NCI-H510A treated with DMSO at 0.1 percent for 48 hours (cell line): Measurements from ENCODE around the gene EIF3L.

ENCODE experiments used
- DNase-seq: peaks from one replicate; lab custom pipeline; 2025; lab: John Stamatoyannopoulos, UW

Gene EIF3L

DNA sequence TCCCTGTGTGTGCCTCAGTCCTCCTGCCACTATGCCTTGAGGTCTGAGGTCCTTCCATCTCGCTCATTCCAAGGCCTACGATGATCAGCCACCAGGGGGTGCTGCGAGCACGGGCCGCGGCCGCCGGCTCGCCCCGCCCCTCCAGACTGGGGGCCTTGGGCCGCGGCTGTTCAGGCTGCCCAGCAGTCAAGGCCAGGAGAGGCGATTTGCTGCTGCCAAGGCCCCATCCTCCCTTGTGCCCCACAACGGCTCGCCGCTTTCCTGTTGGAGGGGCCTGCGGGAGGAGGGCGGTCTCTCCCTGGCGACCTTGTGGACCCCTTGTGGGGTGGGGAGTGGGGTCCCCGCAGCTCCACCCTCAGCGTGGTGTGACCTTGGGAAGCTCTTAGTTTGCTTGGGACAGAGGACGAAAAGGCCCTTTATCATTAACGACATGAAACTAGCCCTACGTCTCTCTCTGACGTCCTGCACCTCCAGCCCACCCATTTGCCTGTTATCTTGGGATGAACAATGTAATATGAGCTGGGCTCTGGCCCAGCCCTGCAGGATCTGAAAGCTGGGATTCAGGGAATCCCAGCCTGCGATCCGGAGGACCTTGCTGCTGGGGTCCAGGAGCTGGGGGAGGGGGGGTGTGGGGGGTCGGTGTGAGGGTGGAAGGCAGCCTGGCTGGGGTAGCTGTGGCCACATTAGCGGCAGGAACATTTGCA, 31.4 kb upstream of the EIF3L start:
- peak; percentile 73 for DNase-seq

DNA sequence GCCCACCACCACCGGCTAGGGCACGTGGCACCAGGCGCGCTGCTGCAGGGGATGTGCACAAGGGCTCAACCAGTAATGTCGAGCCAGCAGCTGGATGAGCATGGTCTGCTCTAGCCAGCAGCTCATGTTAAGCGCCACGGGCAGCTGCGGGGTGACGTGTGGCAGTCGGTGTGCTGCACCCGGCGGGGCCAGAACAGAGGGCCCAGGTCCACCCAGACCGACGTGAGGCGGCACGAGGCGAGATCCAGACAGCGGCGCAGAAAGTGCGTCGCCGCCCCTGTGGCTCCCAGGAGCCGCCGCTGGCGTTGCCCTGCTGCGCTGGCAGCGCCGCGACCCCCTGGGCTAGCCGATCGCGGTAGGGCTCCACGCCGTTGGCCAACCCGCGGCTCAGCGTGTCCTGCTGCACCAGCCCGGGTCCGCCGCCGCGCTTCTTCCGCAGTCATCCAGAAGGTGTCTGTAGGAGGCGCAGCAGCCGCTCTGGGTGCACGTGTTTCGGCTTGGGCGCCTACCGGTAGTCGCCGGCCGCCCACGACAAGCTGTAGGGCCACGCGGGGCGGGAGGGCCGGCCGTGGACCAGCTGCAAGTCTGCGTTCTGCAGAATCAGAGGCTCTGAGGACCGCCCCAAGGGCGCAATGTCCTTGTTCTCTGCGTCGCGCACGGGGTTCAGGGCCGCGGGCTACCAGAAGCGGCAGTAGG, 30.7 kb upstream of the EIF3L start:
- DNase-seq = no peak

DNA sequence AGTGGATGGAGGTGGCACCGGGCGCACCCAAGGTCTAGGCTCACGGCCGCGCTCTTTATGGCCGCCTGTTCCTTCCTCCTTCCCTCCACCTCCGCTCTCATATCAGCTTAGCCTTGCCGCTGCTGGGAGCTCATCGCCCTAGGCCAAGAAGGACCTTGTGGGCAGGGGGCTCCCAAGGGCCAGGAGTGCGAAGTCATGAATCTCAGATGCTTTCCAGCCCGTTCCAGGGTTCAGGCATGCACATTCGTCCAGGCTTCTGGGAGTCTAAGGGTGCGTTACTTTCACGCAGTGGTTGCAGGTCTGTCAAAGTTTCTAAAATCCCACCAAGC, 30.1 kb upstream of the EIF3L start:
- DNase-seq = no peak

DNA sequence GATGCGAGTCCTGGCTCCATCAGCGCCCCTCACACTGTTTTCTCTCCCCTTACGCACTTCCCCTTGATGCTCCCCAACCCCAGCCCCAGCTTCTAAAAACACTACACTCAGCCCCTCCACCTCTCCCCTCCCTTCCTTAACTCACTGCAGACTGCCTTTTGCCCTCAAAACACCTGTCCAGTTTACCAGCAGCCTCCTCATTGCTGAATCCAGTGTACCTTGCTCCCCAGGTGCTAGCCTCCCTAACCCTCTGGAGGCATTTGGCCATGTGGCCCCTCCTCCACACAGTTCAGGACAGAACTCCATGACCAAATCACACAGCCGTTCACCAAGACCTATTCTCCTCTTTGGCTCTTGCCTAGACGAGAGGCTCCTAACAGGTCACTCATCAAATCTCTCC, 28.9 kb upstream of the EIF3L start:
- DNase-seq = no peak

DNA sequence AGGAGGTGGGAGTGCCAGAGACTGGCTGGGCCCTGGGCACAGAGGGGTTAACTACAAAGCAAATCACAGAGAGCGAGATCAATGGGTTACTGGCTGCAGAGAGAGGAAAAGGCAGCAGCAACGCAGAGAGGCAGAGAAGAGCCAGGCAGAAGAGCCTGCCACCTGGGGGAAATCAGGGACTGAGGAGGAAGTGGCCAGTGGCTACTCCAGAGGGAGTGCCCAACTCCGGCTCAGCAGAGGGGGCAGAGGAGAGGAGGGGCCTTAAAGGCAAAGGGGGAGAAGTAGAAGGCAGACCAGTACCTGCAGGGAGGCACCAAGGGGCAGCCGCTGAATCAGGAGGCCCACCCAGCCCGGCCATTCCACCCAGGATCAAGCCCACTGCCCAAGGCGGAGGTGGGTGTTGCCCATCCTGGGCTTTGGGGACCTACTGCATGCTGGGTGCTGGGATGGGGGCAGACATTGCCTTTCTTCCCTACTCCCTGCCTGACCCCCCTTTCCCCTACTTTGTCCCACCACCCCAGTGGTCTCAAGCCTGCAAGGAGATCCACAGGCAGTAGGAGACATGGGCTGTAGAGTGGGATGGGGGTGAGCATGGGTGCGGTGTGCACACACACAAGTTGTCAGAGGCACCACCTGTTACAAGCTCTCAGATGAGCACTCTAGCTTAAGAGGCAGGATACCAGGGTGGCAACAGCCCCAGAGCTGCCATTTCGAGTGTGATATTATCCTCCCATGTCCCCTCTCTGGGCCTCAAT, 27.0 kb upstream of the EIF3L start:
- peak; percentile 41 for DNase-seq

DNA sequence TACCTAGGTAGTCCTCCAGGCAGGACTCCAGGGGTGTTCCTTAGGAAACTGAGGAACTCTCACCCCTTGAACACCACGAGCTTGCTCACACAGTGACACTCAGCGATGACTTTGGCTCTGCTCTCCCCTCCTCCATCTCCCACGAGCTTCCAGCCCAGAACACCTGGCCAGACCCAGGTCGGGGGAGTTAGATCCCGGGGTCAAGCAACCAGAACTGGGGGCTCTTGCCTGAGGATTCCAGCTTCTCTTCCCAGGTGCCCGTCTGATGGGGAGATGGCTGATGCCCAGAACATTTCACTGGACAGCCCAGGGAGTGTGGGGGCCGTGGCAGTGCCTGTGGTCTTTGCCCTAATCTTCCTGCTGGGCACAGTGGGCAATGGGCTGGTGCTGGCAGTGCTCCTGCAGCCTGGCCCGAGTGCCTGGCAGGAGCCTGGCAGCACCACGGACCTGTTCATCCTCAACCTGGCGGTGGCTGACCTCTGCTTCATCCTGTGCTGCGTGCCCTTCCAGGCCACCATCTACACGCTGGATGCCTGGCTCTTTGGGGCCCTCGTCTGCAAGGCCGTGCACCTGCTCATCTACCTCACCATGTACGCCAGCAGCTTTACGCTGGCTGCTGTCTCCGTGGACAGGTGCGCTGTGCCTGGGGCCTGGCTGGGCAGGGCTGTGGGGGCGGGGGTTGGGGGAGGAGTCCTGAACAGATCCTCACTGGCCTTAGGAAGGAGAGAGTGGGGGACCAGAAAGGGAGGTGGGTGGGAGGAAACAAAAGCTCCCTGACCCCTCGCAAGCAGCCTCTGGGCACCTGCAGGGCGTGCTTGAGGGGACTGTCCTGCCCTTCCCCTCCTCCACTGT, 25.9 kb upstream of the EIF3L start, which contains the start of gene GALR3:
GALR3 (plus strand) TSS at position 249 of the 852 bp plus-strand sequence; CDS start at position 274, 25 bp downstream.
- DNase-seq = peak; percentile 78

DNA sequence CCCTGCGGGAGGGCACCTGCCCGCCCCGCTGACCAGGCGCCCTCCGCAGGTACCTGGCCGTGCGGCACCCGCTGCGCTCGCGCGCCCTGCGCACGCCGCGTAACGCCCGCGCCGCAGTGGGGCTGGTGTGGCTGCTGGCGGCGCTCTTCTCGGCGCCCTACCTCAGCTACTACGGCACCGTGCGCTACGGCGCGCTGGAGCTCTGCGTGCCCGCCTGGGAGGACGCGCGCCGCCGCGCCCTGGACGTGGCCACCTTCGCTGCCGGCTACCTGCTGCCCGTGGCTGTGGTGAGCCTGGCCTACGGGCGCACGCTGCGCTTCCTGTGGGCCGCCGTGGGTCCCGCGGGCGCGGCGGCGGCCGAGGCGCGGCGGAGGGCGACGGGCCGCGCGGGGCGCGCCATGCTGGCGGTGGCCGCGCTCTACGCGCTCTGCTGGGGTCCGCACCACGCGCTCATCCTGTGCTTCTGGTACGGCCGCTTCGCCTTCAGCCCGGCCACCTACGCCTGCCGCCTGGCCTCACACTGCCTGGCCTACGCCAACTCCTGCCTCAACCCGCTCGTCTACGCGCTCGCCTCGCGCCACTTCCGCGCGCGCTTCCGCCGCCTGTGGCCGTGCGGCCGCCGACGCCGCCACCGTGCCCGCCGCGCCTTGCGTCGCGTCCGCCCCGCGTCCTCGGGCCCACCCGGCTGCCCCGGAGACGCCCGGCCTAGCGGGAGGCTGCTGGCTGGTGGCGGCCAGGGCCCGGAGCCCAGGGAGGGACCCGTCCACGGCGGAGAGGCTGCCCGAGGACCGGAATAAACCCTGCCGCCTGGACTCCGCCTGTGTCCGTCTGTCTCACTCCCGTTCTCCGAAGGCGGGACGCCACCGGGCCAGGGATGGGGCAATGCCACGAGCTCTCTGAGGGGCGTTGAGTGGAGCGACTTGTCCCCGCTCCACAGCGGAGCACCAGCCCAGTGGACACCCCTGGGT, 24.3 kb upstream of the EIF3L start:
- DNase-seq = no peak

DNA sequence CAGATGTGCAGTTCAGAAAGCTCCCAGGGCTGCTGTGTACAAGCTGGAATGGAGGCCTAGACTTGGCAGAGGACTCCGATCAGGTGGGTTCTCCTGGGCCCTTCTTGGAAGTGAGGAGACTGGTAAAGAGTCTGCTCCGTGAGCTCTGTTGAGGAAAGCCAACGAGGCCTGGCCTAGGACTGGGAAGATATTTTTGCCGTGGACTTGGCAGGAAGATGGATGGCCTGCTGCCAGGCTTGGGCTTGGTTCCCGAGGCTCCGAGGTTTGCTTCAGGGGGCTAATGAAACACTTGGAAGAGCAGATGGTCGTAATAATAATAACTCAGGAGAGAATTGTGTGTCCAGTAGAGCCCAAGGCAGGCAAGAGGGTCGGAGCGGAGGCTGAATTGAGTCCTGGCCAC, 22.2 kb upstream of the EIF3L start:
- DNase-seq = no peak

DNA sequence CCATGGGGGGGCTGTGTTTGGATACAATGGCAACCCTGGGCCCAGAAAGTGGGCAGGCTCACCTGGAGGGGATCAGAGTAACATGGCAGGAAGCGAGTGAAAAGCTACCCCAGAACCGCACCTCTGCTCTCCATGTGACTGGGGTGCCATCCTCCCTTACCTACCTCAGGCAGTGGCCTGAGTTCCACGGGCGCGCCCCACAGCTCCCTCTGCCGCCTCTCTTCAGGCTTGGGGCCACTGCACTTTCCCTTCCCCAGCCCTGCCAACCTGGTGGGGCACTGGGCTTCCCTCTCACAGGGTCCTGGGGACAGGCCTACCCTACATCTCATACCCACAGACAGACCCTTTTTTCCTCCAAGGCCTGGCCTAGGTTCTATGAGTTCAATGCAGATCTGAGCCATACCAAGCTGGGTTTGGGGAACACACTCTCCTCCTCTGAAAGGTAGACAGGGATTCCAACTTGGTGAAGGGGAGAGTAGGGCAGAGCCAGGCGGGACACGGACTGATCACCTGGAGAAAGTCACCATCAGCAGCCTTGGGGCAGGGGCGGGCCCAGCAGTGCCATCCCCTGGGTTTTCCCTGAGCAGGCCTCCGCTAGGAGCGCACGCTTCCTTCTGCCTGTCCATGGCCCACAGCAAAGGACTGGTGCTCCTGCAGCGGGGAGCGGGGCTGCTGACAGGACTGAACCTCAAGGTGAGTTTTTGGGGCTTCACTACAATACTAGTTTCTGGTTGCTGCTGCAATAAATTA, 19.0 kb upstream of the EIF3L start:
- DNase-seq = no peak

DNA sequence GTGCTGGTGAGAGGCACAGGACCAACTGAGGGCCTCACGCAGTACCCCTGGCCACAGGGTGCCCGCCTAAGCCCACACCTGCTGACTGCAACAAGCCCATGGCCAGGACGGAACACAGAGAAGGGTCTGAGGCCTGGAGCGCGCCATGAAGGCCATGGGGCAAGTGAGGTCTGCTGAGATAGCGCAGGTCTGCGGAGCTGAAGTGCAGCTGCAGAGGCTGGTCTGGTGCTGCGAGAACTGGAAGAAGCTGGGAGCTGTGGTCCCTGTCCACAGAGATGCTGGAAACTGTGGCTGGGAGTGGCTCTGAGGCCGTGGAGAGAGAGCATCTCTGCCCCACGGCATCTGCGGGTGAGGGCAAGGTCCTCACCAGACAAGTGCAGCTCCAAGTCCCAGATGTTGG, 17.7 kb upstream of the EIF3L start:
- DNase-seq = no peak

DNA sequence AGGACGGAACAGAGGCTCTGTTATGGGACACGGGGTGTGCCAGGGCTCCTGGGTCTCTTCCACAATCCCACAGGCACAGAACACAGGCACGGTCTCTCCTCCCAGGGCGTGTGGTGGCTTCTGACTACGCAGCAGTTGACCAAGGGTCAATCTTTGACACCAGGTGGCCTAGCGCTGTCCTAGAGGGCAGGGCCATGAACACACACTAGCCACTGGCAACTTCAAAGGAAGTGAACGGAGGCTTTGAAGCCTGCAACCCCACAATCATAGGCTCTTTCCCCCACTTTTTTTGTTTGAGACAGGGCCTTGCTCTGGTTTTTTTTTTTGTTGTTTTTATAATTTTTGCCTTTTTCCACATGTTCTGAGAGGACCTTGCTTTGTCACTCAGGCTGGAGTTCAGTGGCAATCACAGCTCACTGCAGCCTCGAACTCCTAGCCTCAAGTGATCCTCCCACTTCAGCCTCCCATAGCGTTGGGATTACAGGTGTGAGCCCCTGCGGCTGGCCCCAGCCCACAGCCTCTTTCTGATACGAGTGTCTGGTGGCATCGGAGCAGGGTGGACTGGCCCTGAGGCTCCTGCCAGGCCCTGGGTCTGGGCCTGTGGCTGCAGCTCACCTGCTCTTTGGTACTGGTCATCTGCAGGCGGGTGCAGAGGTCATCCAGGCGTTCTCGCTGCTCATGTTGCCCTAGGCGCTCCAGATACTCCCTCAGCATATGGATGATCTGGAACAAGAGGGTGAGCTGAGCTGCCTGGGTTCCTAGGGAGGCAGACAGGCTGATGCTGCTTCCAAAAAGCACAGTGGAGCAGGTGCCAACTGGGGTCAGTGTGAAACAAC, 17.0 kb upstream of the EIF3L start:
- DNase-seq = no peak

DNA sequence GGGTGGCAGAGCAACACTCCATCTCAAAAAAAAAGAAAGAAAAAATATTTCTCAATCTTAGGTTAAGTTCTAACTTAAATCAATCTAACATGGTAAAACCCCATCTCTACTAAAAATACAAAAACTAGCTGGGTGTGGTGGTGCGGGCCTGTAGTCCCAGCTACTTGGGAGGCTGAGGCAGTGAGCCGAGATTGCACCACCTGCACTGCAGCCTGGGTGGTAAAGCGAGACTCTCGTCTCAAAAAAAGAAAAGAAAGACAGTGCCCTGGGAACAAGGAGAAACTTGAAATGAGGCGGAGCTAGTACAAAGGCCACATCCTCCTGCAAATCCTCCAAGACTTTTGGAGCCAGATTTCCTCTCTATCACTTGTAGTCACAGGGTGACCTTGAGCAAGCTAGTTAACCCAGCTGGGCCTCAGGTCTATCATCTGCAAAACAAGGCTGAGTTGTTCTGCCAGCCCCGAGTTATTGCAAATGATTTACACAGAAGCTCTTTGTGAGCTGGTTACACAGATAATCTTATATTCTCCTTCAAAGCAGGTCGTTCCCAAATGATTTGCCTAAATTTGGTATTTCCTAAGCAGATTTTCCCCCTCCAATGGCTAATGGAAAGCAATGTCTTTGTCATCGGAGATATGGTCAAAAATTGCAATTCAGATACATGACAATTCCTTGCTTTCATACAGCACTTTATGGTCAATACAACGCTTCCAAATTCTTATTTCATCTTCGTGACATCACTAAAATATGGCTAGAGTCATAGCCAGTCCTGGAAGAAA, 7.0 kb upstream of the EIF3L start:
- DNase-seq = no peak

DNA sequence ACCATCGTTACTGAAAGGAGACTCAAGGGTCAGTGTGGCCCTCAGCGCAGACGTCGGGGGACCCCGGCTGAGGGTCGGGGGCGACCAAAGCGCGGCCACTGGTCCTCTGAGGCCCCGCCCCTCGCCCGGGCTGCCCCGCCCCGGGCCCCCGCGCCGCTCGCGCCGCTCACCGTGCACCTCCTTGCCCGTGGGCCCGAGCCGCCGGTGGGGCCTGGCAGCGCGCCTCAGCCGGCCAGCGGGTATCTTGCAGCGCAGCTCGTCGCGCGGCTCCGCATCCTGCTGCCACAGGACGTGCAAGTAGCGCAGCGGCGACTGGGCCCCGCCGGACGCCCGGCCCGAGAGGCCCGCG, 5.5 kb upstream of the EIF3L start:
- DNase-seq = peak; percentile 26

DNA sequence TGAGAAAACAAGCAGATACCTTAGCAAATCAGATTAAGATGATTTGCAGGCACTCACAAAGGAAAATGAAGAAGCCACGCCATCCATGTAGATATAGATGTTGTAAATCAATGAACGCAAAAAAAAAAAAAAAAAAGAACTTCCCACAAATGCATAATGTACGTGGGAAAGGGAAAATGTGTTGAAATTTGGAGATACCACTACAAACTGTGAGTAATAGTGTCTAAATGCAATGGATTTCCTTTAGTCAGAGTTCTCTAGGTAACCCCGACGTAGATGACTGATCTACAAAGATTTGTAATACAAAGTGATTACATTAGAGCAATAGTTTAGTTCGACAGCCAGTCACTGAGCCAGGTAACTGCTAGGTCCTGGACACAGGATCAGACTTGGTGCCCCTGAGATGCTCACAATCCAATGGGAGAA, 4.3 kb upstream of the EIF3L start:
- DNase-seq = no peak

DNA sequence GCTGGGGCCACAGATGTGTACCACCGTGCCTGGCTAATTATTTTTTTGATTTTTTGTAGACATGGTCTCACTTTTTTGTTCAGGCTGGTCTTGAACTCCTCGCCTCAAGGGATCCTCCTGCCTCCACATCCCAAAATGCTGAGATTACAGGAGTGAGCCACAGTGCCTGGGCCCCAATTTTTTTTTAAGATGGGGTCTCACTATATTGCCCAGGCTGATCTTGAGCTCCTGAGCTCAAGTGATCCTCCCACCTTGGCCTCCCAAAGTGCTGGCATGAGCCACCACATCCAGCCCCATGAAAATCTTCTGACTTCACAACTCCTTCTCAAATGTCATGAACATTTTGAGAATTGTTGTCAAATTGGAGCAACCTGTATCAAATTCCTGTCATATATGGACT, 2.8 kb upstream of the EIF3L start:
- no peak for DNase-seq

DNA sequence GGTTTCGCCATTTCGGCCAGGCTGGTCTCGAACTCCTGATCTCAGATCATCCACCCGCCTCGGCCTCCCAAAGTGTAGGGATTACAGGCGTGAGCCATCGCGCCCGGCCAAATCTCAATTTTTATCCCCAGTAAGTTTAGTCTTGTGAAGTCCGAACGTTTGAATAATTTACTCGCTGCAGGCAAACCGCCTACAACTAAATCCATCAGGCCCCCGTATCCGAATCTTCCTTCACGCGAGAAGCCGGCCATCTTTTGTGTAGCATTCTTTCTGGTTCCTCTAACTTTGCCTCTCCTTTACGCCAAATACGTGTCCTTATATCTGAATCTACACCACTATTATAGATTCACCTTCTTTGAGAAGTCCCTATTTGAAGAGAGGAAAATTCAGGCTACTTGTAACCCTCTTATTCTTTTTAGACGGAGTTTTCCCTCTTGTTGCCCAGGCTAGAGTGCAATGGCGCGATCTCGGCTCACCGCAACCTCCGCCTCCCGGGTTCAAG, 581 bp upstream of the EIF3L start:
- peak; percentile 14 for DNase-seq

DNA sequence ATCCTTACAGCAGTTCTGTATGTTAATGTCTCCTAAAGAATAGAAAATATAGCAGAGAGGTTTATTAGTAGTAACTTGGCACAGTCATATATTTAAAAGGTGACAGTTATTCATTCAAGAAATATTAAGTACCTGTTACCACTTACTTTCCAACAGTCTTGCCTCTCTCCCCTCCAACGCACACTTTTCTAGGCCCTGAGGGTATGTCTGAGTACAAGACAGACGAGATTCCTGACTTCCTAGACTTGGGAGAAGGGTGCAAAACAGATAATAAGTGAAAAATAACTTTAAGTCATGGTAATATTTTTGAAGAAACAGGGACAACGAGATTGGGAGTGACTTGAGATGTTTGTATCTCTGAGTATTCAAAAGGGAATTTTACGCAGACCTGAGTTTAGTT, 1.6 kb downstream of the EIF3L start:
- no peak for DNase-seq

DNA sequence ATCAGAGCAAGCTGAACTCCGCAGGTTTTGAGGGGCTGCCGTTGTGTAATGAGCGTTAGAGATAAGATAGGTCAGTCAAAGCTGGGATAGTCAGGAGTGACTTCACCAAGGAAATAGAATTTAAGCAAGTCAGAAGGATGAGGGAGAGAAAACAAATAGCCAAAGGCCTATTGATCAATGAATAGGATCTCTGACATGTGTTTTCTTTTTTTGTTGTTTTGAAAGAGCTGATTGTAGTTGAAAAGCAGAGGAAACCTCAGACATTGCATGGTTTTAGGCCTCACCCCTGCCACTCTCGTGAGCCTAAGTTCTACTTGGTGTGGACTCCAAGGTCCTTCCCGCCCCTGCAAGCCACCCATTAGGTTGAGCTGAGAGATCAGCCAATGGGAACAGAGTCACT, 3.2 kb downstream of the EIF3L start:
- DNase-seq = no peak
